Measurements from ENCODE around the gene ZNF638.

ZNF638 gene

GRCh38 chr2:71463342-71463654 lies 131.7 kb downstream of the ZNF638 start:
- ATAC-seq, result no peak
- TF ChIP-seq ISL1 (CRISPR knock-in tag; IDR thresholded peaks at IDR 0.05) (no peak), RARB (CRISPR knock-in tag; IDR thresholded peaks at IDR 0.05) (no peak)

GRCh38 chr2:71464389-71464788 lies 132.8 kb downstream of the ZNF638 start:
- ATAC-seq, result no peak
- no peak for TF ChIP-seq ZNF8 (CRISPR knock-in tag; IDR thresholded peaks at IDR 0.05)
- no peak for TF ChIP-seq CREB5 (CRISPR knock-in tag; IDR thresholded peaks at IDR 0.05; ENCODE audit: low read depth)
- no peak for TF ChIP-seq ESRRG (CRISPR knock-in tag; IDR thresholded peaks at IDR 0.05)
- TF ChIP-seq RARB (CRISPR knock-in tag; IDR thresholded peaks at IDR 0.05), result no peak
- no peak for TF ChIP-seq ZFP3 (CRISPR knock-in tag; IDR thresholded peaks at IDR 0.05)
- no peak for TF ChIP-seq TOX (CRISPR knock-in tag; IDR thresholded peaks at IDR 0.05; ENCODE audit: borderline replicate concordance)
- no peak for TF ChIP-seq ARNTL (CRISPR knock-in tag; IDR thresholded peaks at IDR 0.05; ENCODE audit: borderline replicate concordance, low read depth)
- no peak for TF ChIP-seq OSR1 (CRISPR knock-in tag; IDR thresholded peaks at IDR 0.05)
- no peak for TF ChIP-seq SNAI2 (CRISPR knock-in tag; IDR thresholded peaks at IDR 0.05)
- TF ChIP-seq CSDC2 (CRISPR knock-in tag; IDR thresholded peaks at IDR 0.05), result no peak
- no peak for TF ChIP-seq ZNF70 (CRISPR knock-in tag; IDR thresholded peaks at IDR 0.05)
- TF ChIP-seq, protein P1, sequence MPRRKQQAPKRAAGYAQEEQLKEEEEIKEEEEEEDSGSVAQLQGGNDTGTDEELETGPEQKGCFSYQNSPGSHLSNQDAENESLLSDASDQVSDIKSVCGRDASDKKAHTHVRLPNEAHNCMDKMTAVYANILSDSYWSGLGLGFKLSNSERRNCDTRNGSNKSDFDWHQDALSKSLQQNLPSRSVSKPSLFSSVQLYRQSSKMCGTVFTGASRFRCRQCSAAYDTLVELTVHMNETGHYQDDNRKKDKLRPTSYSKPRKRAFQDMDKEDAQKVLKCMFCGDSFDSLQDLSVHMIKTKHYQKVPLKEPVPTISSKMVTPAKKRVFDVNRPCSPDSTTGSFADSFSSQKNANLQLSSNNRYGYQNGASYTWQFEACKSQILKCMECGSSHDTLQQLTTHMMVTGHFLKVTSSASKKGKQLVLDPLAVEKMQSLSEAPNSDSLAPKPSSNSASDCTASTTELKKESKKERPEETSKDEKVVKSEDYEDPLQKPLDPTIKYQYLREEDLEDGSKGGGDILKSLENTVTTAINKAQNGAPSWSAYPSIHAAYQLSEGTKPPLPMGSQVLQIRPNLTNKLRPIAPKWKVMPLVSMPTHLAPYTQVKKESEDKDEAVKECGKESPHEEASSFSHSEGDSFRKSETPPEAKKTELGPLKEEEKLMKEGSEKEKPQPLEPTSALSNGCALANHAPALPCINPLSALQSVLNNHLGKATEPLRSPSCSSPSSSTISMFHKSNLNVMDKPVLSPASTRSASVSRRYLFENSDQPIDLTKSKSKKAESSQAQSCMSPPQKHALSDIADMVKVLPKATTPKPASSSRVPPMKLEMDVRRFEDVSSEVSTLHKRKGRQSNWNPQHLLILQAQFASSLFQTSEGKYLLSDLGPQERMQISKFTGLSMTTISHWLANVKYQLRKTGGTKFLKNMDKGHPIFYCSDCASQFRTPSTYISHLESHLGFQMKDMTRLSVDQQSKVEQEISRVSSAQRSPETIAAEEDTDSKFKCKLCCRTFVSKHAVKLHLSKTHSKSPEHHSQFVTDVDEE (CRISPR knock-in tag; IDR thresholded peaks at IDR 0.05), result no peak
- TF ChIP-seq, protein P2, sequence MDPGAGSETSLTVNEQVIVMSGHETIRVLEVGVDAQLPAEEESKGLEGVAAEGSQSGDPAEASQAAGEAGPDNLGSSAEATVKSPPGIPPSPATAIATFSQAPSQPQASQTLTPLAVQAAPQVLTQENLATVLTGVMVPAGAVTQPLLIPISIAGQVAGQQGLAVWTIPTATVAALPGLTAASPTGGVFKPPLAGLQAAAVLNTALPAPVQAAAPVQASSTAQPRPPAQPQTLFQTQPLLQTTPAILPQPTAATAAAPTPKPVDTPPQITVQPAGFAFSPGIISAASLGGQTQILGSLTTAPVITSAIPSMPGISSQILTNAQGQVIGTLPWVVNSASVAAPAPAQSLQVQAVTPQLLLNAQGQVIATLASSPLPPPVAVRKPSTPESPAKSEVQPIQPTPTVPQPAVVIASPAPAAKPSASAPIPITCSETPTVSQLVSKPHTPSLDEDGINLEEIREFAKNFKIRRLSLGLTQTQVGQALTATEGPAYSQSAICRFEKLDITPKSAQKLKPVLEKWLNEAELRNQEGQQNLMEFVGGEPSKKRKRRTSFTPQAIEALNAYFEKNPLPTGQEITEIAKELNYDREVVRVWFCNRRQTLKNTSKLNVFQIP (CRISPR knock-in tag; IDR thresholded peaks at IDR 0.05; ENCODE audit: borderline replicate concordance, low read depth), result no peak
- no peak for TF ChIP-seq ZFP30 (CRISPR knock-in tag; IDR thresholded peaks at IDR 0.05)
- no peak for TF ChIP-seq GLIS3 (CRISPR knock-in tag; IDR thresholded peaks at IDR 0.05)

- no peak for ATAC-seq
- TF ChIP-seq ZC3H10 (CRISPR knock-in tag; IDR thresholded peaks at IDR 0.05) (no peak), ESRRG (CRISPR knock-in tag; IDR thresholded peaks at IDR 0.05) (no peak), BACH2 (CRISPR knock-in tag; IDR thresholded peaks at IDR 0.05; ENCODE audit: borderline replicate concordance) (no peak), TCF4 (CRISPR knock-in tag; IDR thresholded peaks at IDR 0.05; ENCODE audit: borderline replicate concordance) (no peak), CREB5 (CRISPR knock-in tag; IDR thresholded peaks at IDR 0.05; ENCODE audit: low read depth) (no peak), ZNF70 (CRISPR knock-in tag; IDR thresholded peaks at IDR 0.05) (no peak), RARB (CRISPR knock-in tag; IDR thresholded peaks at IDR 0.05) (no peak), GLIS3 (CRISPR knock-in tag; IDR thresholded peaks at IDR 0.05) (no peak), CSRNP3 (CRISPR knock-in tag; IDR thresholded peaks at IDR 0.05) (no peak), ZFP30 (CRISPR knock-in tag; IDR thresholded peaks at IDR 0.05) (no peak), ARNTL (CRISPR knock-in tag; IDR thresholded peaks at IDR 0.05; ENCODE audit: borderline replicate concordance, low read depth) (no peak), ZNF8 (CRISPR knock-in tag; IDR thresholded peaks at IDR 0.05) (no peak), OSR1 (CRISPR knock-in tag; IDR thresholded peaks at IDR 0.05) (no peak), CSDC2 (CRISPR knock-in tag; IDR thresholded peaks at IDR 0.05) (no peak), PPARA (CRISPR knock-in tag; IDR thresholded peaks at IDR 0.05; ENCODE audit: borderline replicate concordance) (no peak), ZNF565 (CRISPR knock-in tag; conservative IDR thresholded peaks at IDR 0.05; ENCODE audit: low read depth) (no peak), TOX (CRISPR knock-in tag; IDR thresholded peaks at IDR 0.05; ENCODE audit: borderline replicate concordance) (no peak)
- TF ChIP-seq, protein P3, sequence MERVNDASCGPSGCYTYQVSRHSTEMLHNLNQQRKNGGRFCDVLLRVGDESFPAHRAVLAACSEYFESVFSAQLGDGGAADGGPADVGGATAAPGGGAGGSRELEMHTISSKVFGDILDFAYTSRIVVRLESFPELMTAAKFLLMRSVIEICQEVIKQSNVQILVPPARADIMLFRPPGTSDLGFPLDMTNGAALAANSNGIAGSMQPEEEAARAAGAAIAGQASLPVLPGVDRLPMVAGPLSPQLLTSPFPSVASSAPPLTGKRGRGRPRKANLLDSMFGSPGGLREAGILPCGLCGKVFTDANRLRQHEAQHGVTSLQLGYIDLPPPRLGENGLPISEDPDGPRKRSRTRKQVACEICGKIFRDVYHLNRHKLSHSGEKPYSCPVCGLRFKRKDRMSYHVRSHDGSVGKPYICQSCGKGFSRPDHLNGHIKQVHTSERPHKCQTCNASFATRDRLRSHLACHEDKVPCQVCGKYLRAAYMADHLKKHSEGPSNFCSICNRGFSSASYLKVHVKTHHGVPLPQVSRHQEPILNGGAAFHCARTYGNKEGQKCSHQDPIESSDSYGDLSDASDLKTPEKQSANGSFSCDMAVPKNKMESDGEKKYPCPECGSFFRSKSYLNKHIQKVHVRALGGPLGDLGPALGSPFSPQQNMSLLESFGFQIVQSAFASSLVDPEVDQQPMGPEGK (CRISPR knock-in tag; IDR thresholded peaks at IDR 0.05; ENCODE audit: borderline replicate concordance), result no peak
- TF ChIP-seq, protein P1 (CRISPR knock-in tag; IDR thresholded peaks at IDR 0.05), result no peak
Measured at GRCh38 chr2:71465356-71465755, 133.8 kb downstream of the ZNF638 start.
